RWPE2 (cell line): Measurements from ENCODE around the gene CDC14A.

Experiments
- ATAC-seq: fragments of 200-7000 bp; cut with Tn5 transposase; 3 replicates; pipeline ENCODE4 v1.9.1; 2021; ENCODE audit warnings: low read depth
- DNase-seq: peaks from one replicate; pipeline ENCODE4 v3.0.0-alpha.2; 2020; ENCODE audit warnings: low spot score
- H3K27ac ChIP-seq: fragments of 450-650 bp; 2 replicates; pipeline ENCODE4 v1.5.1; 2017; ENCODE audit warnings: mild to moderate bottlenecking; ENCODE audit not compliant: poor library complexity, severe bottlenecking
- H3K27me3 ChIP-seq: fragments of 250-450 bp; sonication (Bioruptor Pico); 2 replicates; pipeline ENCODE4 v1.5.1; 2021; ENCODE audit warnings: mild to moderate bottlenecking, moderate library complexity; ENCODE audit not compliant: insufficient read depth, poor library complexity, severe bottlenecking
- H3K36me3 ChIP-seq: fragments of 250-450 bp; sonication (Bioruptor Pico); 2 replicates; pipeline ENCODE4 v1.5.1; 2020; ENCODE audit warnings: low read depth, mild to moderate bottlenecking, moderate library complexity
- H3K4me1 ChIP-seq: fragments of 250-450 bp; sonication (Bioruptor Pico); 2 replicates; pipeline ENCODE4 v1.5.1; 2021; ENCODE audit warnings: mild to moderate bottlenecking, moderate library complexity; ENCODE audit not compliant: insufficient read depth, poor library complexity, severe bottlenecking
- H3K4me3 ChIP-seq: fragments of 250-450 bp; sonication (Bioruptor Pico); 2 replicates; pipeline ENCODE4 v1.5.1; 2021; ENCODE audit warnings: mild to moderate bottlenecking, moderate library complexity; ENCODE audit not compliant: severe bottlenecking
- H3K9me3 ChIP-seq: fragments of 250-450 bp; sonication (Bioruptor Pico); 2 replicates; pipeline ENCODE4 v1.5.1; 2021; ENCODE audit warnings: mild to moderate bottlenecking, moderate library complexity; ENCODE audit not compliant: severe bottlenecking
- CTCF ChIP-seq: fragments of 450-650 bp; IDR thresholded peaks from one replicate; pipeline ENCODE4 v1.5.1; 2017; ENCODE audit warnings: mild to moderate bottlenecking, moderate library complexity; ENCODE audit not compliant: poor library complexity, severe bottlenecking

CDC14A gene

GRCh38 chr1:100441146-100441545 is 88.8 kb downstream of the CDC14A start:
- Histone ChIP-seq H3K4me3 (no peak overlapping the region), H3K36me3 (no peaks in the 10 kb centered on the region; the same call in 1 of the 2 replicates), H3K9me3 (no peaks in the 10 kb centered on the region), H3K27me3 (no peaks in the 10 kb centered on the region), H3K27ac (no peak overlapping the region), H3K4me1 (no peaks in the 10 kb centered on the region)
- no peak for ATAC-seq
- DNase-seq: no peak
- TF ChIP-seq CTCF: no peak

GRCh38 chr1:100441651-100442050 is 89.3 kb downstream of the CDC14A start:
- no peak for TF ChIP-seq CTCF
- Histone ChIP-seq H3K4me3 (no peak overlapping the region), H3K27me3 (no peaks in the 10 kb centered on the region), H3K4me1 (no peaks in the 10 kb centered on the region), H3K36me3 (no peaks in the 10 kb centered on the region; the same call in 1 of the 2 replicates), H3K9me3 (no peaks in the 10 kb centered on the region), H3K27ac (no peak overlapping the region)
- ATAC-seq (no peak), DNase-seq (no peak)

- TF ChIP-seq CTCF: no peak
- Histone ChIP-seq H3K4me1 (no peaks in the 10 kb centered on the region), H3K36me3 (no peaks in the 10 kb centered on the region; the same call in 1 of the 2 replicates), H3K9me3 (no peaks in the 10 kb centered on the region), H3K27me3 (no peaks in the 10 kb centered on the region), H3K4me3 (no peak overlapping the region), H3K27ac (no peak overlapping the region)
- ATAC-seq: no peak
- DNase-seq: no peak
Measured at GRCh38 chr1:100443811-100444571, 91.7 kb downstream of the CDC14A start.

- H3K27ac ChIP-seq: no peak overlapping the region
- H3K4me3 ChIP-seq: no peak overlapping the region
- H3K36me3 ChIP-seq: no peaks in the 10 kb centered on the region; the same call in 1 of the 2 replicates
- no peaks in the 10 kb centered on the region for H3K4me1 ChIP-seq
- TF ChIP-seq CTCF: no peak
- H3K9me3 ChIP-seq: no peaks in the 10 kb centered on the region
- no peaks in the 10 kb centered on the region for H3K27me3 ChIP-seq
- no peak for DNase-seq
- ATAC-seq: no peak
Measured at GRCh38 chr1:100445565-100445964, 93.3 kb downstream of the CDC14A start.

GRCh38 chr1:100448366-100448765 is 96.1 kb downstream of the CDC14A start:
- Histone ChIP-seq H3K4me1 (no peaks in the 10 kb centered on the region), H3K9me3 (no peaks in the 10 kb centered on the region), H3K4me3 (no peak overlapping the region), H3K27ac (no peak overlapping the region), H3K27me3 (no peaks in the 10 kb centered on the region), H3K36me3 (no peaks in the 10 kb centered on the region)
- no peak for ATAC-seq
- no peak for DNase-seq
- no peak for TF ChIP-seq CTCF
